Erythroblast (primary cell): ENCODE measurements around the gene RPS27.
"Not testable (repeated sequence)": the region's sequence is repeated elsewhere in the genome, so short reads cannot be mapped to it uniquely, and the experiment has no call there.

ENCODE experiments used
- GATA1 ChIP-seq: IDR thresholded peaks from 2 replicates; pipeline ENCODE4 v1.6.1; 2011; ENCODE audit warnings: low read depth, mild to moderate bottlenecking, control low read depth, low read length, moderate library complexity
- POLR2A ChIP-seq: IDR thresholded peaks from 2 replicates; pipeline ENCODE4 v1.6.1; 2011; ENCODE audit warnings: mild to moderate bottlenecking, low read length

GRCh38 chr1:153979091-153979490, 11.5 kb upstream of the RPS27 start:
- TF ChIP-seq POLR2A, GATA1: not testable (repeated sequence)
